Liver (tissue), 9 donors: Measurements from ENCODE around the gene ZNFX1. TPM values are rescaled to one million over a fixed set of nuclear protein-coding genes. Genes with fewer than 3 reads are reported as not detected.
A peak's percentile ranks its signal among the peaks of the same experiment; 100 is the strongest.

Experiments used
- DNase-seq: peaks from one replicate; pipeline ENCODE4 v3.0.0-alpha.2; 2017; ENCODE audit warnings: low spot score
- H3K27ac ChIP-seq, 2 donors: one replicate each; pipeline ENCODE4 v1.7.0; 2013; ENCODE audit warnings: inconsistent platforms in 2 of 2, low read length in 2 of 2, control low read depth in 1 of 2, low read depth in 1 of 2, mild to moderate bottlenecking in 1 of 2
- H3K27me3 ChIP-seq, 4 donors: one replicate each; pipeline versions ENCODE4 v1.6.1 to v1.7.0; 2013; ENCODE audit warnings: low read length in 3 of 4, inconsistent platforms in 1 of 4, mild to moderate bottlenecking in 1 of 4, moderate library complexity in 1 of 4; ENCODE audit not compliant: control insufficient read depth in 4 of 4, insufficient read depth in 4 of 4
- H3K36me3 ChIP-seq, 4 donors: one replicate each; pipeline versions ENCODE4 v1.6.1 to v1.7.0; 2013; ENCODE audit warnings: low read length in 3 of 4, mild to moderate bottlenecking in 3 of 4, low read depth in 1 of 4, moderate library complexity in 1 of 4; ENCODE audit not compliant: control insufficient read depth in 4 of 4, insufficient read depth in 3 of 4
- H3K4me1 ChIP-seq, 4 donors: one replicate each; pipeline versions ENCODE4 v1.6.1 to v1.7.0; 2013; ENCODE audit warnings: low read length in 3 of 4, mild to moderate bottlenecking in 3 of 4, moderate library complexity in 1 of 4; ENCODE audit not compliant: control insufficient read depth in 4 of 4, insufficient read depth in 4 of 4
- H3K4me3 ChIP-seq, 3 donors: one replicate each; pipeline versions ENCODE4 v1.6.1 to v1.7.0; 2013; ENCODE audit warnings: low read length in 3 of 3, control low read depth in 1 of 3, low read depth in 1 of 3, mild to moderate bottlenecking in 1 of 3
- H3K9ac ChIP-seq, 2 donors: one replicate each; pipeline ENCODE4 v1.7.0; 2013; ENCODE audit warnings: low read length in 2 of 2, mild to moderate bottlenecking in 2 of 2, moderate library complexity in 2 of 2, control low read depth in 1 of 2, low read depth in 1 of 2
- H3K9me3 ChIP-seq, 4 donors: one replicate each; pipeline versions ENCODE4 v1.6.1 to v1.7.0; 2013; ENCODE audit warnings: low read length in 3 of 4; ENCODE audit not compliant: control insufficient read depth in 4 of 4
- ATF3 ChIP-seq: IDR thresholded peaks from 2 replicates; pipeline ENCODE4 v1.6.1; 2016; ENCODE audit warnings: antibody characterized with exemption
- EGR1 ChIP-seq, 2 donors: IDR thresholded peaks; 2 replicates each; pipeline ENCODE4 v1.6.1; 2016 to 2018; ENCODE audit warnings: antibody characterized with exemption in 2 of 2, low read depth in 2 of 2
- FOXA2 ChIP-seq: IDR thresholded peaks from 2 replicates; pipeline ENCODE4 v1.6.1; 2016; ENCODE audit warnings: antibody characterized with exemption
- GABPA ChIP-seq, 2 donors: IDR thresholded peaks in 1 of 2; conservative IDR thresholded peaks in 1 of 2; 2 replicates each; pipeline ENCODE4 v1.6.1; 2016; ENCODE audit warnings: antibody characterized with exemption in 2 of 2, mild to moderate bottlenecking in 1 of 2, moderate library complexity in 1 of 2
- HNF4A ChIP-seq, 2 donors: conservative IDR thresholded peaks; 2 replicates each; pipeline ENCODE4 v1.6.1; 2016; ENCODE audit warnings: antibody characterized with exemption in 2 of 2, mild to moderate bottlenecking in 2 of 2
- HNF4G ChIP-seq: IDR thresholded peaks from 2 replicates; pipeline ENCODE4 v1.6.1; 2016; ENCODE audit warnings: antibody characterized with exemption
- JUND ChIP-seq, 2 donors: IDR thresholded peaks; 2 replicates each; pipeline ENCODE4 v1.6.1; 2016; ENCODE audit warnings: antibody characterized with exemption in 2 of 2
- MAX ChIP-seq: IDR thresholded peaks from 2 replicates; pipeline ENCODE4 v1.6.1; 2016; ENCODE audit warnings: antibody characterized with exemption
- NR2F2 ChIP-seq: IDR thresholded peaks from 2 replicates; pipeline ENCODE4 v1.6.1; 2016; ENCODE audit warnings: antibody characterized with exemption
- REST ChIP-seq: IDR thresholded peaks from 2 replicates; pipeline ENCODE4 v1.6.1; 2016; ENCODE audit warnings: antibody characterized with exemption, mild to moderate bottlenecking
- SP1 ChIP-seq: IDR thresholded peaks from 2 replicates; pipeline ENCODE4 v1.6.1; 2018; ENCODE audit warnings: antibody characterized with exemption, mild to moderate bottlenecking
- TAF1 ChIP-seq: conservative IDR thresholded peaks from 2 replicates; pipeline ENCODE4 v1.6.1; 2016; ENCODE audit warnings: antibody characterized with exemption, mild to moderate bottlenecking
- ZBTB33 ChIP-seq: IDR thresholded peaks from 2 replicates; pipeline ENCODE4 v1.6.1; 2016; ENCODE audit warnings: antibody characterized with exemption
- WGBS: extraction: QIAGEN DNeasy Blood & Tissue Kit; methylation state at CpG from one replicate; pipeline ENCODE4 v1.1.7; 2013; 5-methylcytosine and 5-hydroxymethylcytosine counted together
- polyA plus RNA-seq, 2 donors: library from polyadenylated mRNA; stranded (reverse) in 1 of 2; unstranded in 1 of 2; fragments of 200-250 nt in 1 of 2; fragments of >200 nt in 1 of 2; fragmentation: Nextera tagmentation in 1 of 2; extraction: Ambion mirVana in 1 of 2; gene quantifications; one replicate each; pipeline versions ENCODE4 v1.2.1 to v1.2.3, GENCODE V29; 2013 to 2015
- total RNA-seq, 2 donors: library from RNA; depleted of rRNA; stranded (reverse); fragments of >200 nt; gene quantifications; one replicate each; pipeline ENCODE4 v1.2.3, GENCODE V29; 2014
- donor health status: healthy.
- donor health status: healthy.
- donor health status: healthy.
- donor health status: healthy.
- donor health status: healthy.

ZNFX1 gene
- total and polyA plus RNA-seq, 4 donors = 6.9 to 16.1 (median 8.7) TPM

- DNase-seq = no peak
- H3K27me3 ChIP-seq = no peaks in the 10 kb centered on the region
- peaks cover 12 to 32% (median 19%) of the 10 kb centered on the region in 4 donors for H3K36me3 ChIP-seq
- WGBS = 4% methylated on average over 3 of the region's 3 CpGs
- H3K4me3 ChIP-seq = peak overlapping the region; percentile 7 to 95 (median 95)
- H3K4me1 ChIP-seq = peaks cover 0 to 37% (median 25%) of the 10 kb centered on the region in 4 donors
- H3K27ac ChIP-seq = peak overlapping the region; percentile 91 to 97
- TF ChIP-seq JUND (IDR thresholded peaks at IDR 0.05) (peak in 1 of 2 donors; percentile 36), HNF4G (no peak)
- H3K9me3 ChIP-seq = peaks cover 4 to 12% (median 6%) of the 10 kb centered on the region in 4 donors
- H3K9ac ChIP-seq = peak overlapping the region; percentile 33 to 74
Observed at GRCh38 chr20:49276161-49276960, 1.5 kb downstream of the ZNFX1 start.

GRCh38 chr20:49275636-49276035 lies 2.2 kb downstream of the ZNFX1 start:
- WGBS = 69% methylated on average over 2 of the region's 2 CpGs
- TF ChIP-seq MAX (no peak), HNF4A (conservative IDR thresholded peaks at IDR 0.05) (no peak)
- no peak overlapping the region for H3K4me3 ChIP-seq
- no peak overlapping the region for H3K27ac ChIP-seq
- H3K9me3 ChIP-seq = peaks cover 0 to 4% (median 2%) of the 10 kb centered on the region in 4 donors
- peak overlapping the region in 1 of 2 donors; percentile 3 for H3K9ac ChIP-seq
- H3K4me1 ChIP-seq = peaks cover 0 to 37% (median 25%) of the 10 kb centered on the region in 4 donors
- no peak for DNase-seq
- peaks cover 9 to 33% (median 19%) of the 10 kb centered on the region in 4 donors for H3K36me3 ChIP-seq
- H3K27me3 ChIP-seq = no peaks in the 10 kb centered on the region

- TF ChIP-seq MAX (no peak), ATF3 (no peak), HNF4G (no peak)
- Histone ChIP-seq H3K4me3 (no peak overlapping the region), H3K36me3 (peaks cover 7 to 32% (median 17%) of the 10 kb centered on the region in 4 donors), H3K9ac (no peak overlapping the region), H3K9me3 (peaks cover 0 to under 1% (median under 1%) of the 10 kb centered on the region in 4 donors), H3K4me1 (peaks cover 1 to 37% (median 29%) of the 10 kb centered on the region in 4 donors), H3K27ac (no peak overlapping the region), H3K27me3 (no peaks in the 10 kb centered on the region)
- 94% methylated on average over 4 of the region's 4 CpGs for WGBS
- DNase-seq = no peak
Observed at GRCh38 chr20:49275216-49275615, 2.6 kb downstream of the ZNFX1 start.

GRCh38 chr20:49273696-49274277 lies 4.1 kb downstream of the ZNFX1 start:
- Histone ChIP-seq H3K36me3 (peaks cover 3 to 33% (median 21%) of the 10 kb centered on the region in 4 donors), H3K9me3 (no peaks in the 10 kb centered on the region), H3K9ac (no peak overlapping the region), H3K4me1 (peaks cover 4 to 35% (median 28%) of the 10 kb centered on the region in 4 donors), H3K27me3 (no peaks in the 10 kb centered on the region), H3K4me3 (no peak overlapping the region), H3K27ac (no peak overlapping the region)
- no peak for DNase-seq
- WGBS = 95% methylated on average over 8 of the region's 8 CpGs
- TF ChIP-seq HNF4G = no peak
- no peak for TF ChIP-seq NR2F2
- no peak for TF ChIP-seq TAF1
- TF ChIP-seq REST = no peak
- TF ChIP-seq ZBTB33 = no peak
- no peak for TF ChIP-seq EGR1 (IDR thresholded peaks at IDR 0.05; ENCODE audit: low read depth in 2 of 2)
- TF ChIP-seq GABPA (IDR thresholded peaks at IDR 0.05 in 1 of 2, conservative IDR thresholded peaks at IDR 0.05 in 1 of 2) = no peak
- no peak for TF ChIP-seq JUND (IDR thresholded peaks at IDR 0.05)
- TF ChIP-seq FOXA2 = no peak
- TF ChIP-seq SP1 = no peak
